Measurements from ENCODE around the gene FREM1.

The FREM1 gene

DNA sequence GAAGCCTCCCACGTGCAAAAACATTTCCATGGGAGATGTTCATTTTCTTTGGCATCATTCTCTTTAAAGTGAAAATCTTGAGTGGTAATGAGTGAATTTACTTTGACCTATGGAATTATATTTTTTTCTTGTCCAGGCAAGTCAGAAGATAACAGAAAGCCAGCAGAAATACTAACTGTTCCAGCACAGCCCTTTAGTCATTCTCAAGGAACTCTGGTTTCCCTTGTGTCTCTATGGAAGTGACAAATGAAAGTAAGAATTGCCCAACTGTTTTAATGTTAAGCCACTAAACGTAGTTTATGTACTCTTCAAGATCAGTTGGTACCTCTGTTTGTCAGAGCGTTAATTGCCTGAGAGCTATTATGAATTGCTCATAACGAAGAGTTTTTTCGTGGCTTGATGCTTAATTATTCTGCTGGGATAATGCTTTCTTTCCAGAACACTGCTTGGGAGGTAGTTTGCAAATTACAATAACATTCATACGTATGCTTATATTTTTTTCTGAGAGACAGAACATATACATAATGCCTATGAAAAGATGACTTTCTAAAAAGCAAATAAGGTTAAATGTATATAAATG lies 103.2 kb downstream of the FREM1 start:
- ChIA-PET POLR2A (no interaction called here), CTCF (no interaction called here)
- DNase-seq (ENCODE audit: extremely low spot score), result no peak
- TF ChIP-seq, protein P1, sequence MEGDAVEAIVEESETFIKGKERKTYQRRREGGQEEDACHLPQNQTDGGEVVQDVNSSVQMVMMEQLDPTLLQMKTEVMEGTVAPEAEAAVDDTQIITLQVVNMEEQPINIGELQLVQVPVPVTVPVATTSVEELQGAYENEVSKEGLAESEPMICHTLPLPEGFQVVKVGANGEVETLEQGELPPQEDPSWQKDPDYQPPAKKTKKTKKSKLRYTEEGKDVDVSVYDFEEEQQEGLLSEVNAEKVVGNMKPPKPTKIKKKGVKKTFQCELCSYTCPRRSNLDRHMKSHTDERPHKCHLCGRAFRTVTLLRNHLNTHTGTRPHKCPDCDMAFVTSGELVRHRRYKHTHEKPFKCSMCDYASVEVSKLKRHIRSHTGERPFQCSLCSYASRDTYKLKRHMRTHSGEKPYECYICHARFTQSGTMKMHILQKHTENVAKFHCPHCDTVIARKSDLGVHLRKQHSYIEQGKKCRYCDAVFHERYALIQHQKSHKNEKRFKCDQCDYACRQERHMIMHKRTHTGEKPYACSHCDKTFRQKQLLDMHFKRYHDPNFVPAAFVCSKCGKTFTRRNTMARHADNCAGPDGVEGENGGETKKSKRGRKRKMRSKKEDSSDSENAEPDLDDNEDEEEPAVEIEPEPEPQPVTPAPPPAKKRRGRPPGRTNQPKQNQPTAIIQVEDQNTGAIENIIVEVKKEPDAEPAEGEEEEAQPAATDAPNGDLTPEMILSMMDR (IDR thresholded peaks at IDR 0.05; ENCODE audit: control extremely low read depth, extremely low read depth, low read depth, missing control alignments), result no peak

DNA sequence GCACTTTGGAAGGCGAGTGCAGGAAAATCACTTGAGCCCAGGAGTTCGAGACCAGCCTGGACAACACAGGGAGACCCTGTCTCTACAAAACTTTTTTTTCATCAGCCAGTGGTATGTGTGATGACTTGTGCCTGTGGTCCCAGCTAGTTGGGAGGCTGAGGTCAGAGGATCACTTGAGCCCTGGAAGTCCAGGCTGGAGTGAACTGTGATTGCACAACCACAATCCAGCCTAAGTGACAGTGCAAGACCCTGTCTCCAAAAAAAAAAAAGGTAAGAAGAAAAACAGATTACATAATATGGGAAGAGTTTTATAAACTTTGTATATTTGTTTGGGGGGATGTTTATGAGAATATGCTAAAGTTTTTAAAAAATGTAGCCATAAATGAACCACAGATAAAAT lies 111.2 kb downstream of the FREM1 start:
- ChIA-PET POLR2A (no interaction called here), CTCF (interaction anchor here (1.0 kb wide), 1 partner anchor 19 kb away, joined by 3 read pairs; no protein-coding TSS in a partner anchor)
- DNase-seq (ENCODE audit: extremely low spot score), result no peak
- TF ChIP-seq, protein P1 (IDR thresholded peaks at IDR 0.05; ENCODE audit: control extremely low read depth, extremely low read depth, low read depth, missing control alignments), result no peak

DNA sequence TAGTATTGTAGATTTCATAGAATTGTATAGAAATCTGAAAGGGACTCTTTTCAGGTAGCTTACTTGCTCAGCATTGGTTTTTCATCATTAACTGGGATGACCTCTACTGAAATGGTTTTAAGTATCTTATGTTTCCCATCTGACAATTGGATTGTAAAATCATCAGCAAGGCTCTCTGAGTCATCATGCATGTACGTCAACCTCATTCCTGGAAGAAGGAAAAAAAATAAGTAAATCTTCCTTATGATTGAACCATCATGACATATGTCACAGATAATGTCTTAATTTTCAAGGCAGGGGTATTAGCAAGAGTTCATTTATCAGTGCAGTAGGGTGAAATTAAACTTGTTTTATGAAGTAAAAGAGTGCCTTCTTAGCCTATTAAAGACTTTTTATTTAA lies 112.8 kb downstream of the FREM1 start:
- CTCF ChIA-PET, result interaction anchor here (1.0 kb wide), 1 partner anchor 29 kb away, joined by 3 read pairs; no protein-coding TSS in a partner anchor
- TF ChIP-seq, protein P1 (IDR thresholded peaks at IDR 0.05; ENCODE audit: control extremely low read depth, extremely low read depth, low read depth, missing control alignments), result no peak
- DNase-seq (ENCODE audit: extremely low spot score), result no peak
- POLR2A ChIA-PET, result no interaction called here

DNA sequence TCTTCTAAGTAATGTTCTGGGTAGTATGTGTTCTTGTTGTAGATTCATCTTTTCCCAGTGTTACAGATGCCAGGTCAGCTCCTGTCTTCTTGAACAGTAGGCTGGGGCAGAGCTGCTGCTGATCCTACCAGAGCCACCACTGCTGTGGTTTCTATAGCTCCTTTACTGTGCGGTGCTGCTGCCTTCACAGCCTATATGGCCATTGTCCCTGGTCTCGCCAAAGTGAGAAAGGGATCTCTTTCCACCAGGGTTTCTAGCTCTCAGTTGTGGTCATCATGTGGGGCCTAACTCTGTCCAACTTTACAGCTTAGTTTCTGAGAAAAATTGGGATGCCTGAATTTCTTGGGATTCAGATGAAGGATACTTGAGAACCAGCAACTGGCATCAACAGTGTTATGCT lies 116.8 kb downstream of the FREM1 start:
- CTCF ChIA-PET, result interaction anchor here (1.1 kb wide), 1 partner anchor 25 kb away, joined by 3 read pairs; no protein-coding TSS in a partner anchor
- POLR2A ChIA-PET, result no interaction called here
- TF ChIP-seq, protein P1 (IDR thresholded peaks at IDR 0.05; ENCODE audit: control extremely low read depth, extremely low read depth, low read depth, missing control alignments), result no peak
- DNase-seq (ENCODE audit: extremely low spot score), result no peak

DNA sequence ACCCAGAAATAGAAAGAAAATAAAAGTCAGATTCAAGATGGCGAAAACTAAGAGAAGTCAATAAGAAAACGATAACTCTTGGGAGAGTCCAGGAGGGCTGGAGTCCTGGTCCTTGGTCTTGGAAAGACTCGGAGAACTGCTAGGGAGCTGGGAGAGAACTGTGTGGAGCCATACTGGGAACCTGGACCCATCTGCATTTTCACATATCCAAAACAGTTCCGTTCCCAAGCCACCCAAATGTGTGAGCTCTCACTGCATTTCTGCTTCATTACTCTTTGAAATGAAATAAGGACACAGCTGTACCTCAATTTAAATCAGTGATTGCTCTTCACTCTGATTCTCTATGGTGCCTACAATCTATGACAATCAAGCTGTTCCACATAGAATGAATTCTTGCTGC lies 119.6 kb downstream of the FREM1 start:
- DNase-seq (ENCODE audit: extremely low spot score), result no peak
- CTCF ChIA-PET, result interaction anchor here (3.1 kb wide), 1 partner anchor 22 kb away, joined by 15 read pairs; no protein-coding TSS in a partner anchor
- POLR2A ChIA-PET, result no interaction called here
- TF ChIP-seq, protein P1 (IDR thresholded peaks at IDR 0.05; ENCODE audit: control extremely low read depth, extremely low read depth, low read depth, missing control alignments), result no peak

DNA sequence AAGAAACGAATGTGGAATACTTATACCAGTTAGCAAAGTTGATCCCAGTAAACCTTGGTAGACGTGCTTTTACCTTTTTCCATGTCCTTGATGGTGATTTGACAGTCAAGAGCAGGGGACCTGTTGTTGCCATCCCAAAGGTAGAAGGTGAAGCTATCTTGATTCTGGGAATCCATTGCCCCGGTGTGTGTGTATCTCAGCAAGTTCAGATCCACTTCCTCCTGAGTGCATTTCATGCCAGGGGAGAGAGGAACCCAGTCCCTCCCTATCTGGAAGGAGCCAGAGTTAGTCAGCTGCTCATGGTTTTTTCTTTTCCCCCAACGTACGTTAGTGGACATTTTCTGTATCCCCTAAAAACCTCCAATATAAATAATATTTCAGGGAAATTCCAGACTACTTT lies 121.4 kb downstream of the FREM1 start:
- TF ChIP-seq, protein P1 (IDR thresholded peaks at IDR 0.05; ENCODE audit: control extremely low read depth, extremely low read depth, low read depth, missing control alignments), result no peak
- POLR2A ChIA-PET, result no interaction called here
- CTCF ChIA-PET, result interaction anchor here (0.9 to 3.1 kb wide), 2 partner anchors 8 to 20 kb away, joined by 4 to 15 read pairs; no protein-coding TSS in a partner anchor
- DNase-seq (ENCODE audit: extremely low spot score), result no peak
